Tibial nerve (tissue), 4 donors: ENCODE results near the gene PLOD3.

Experiments
- EP300 ChIP-seq, 2 donors: sonication (generic); formaldehyde crosslinking; IDR thresholded peaks; one replicate each; pipeline ENCODE4 v1.6.1; 2017; ENCODE audit warnings: antibody characterized with exemption in 2 of 2, mild to moderate bottlenecking in 1 of 2
- POLR2A ChIP-seq, 2 donors: fragments of 450-650 bp; IDR thresholded peaks; one replicate each; pipeline ENCODE4 v1.6.1; 2017; ENCODE audit warnings: antibody characterized with exemption in 2 of 2, mild to moderate bottlenecking in 2 of 2, moderate library complexity in 2 of 2
- TF ChIP-seq, protein P1 (sequence below), 5 experiments: fragments of 200-600 bp in 3 of 5; fragments of 450-650 bp in 2 of 5; sonication (generic) in 3 of 5; IDR thresholded peaks; one replicate each; pipeline ENCODE4 v1.5.1; 2016 to 2019; ENCODE audit warnings: antibody characterized with exemption in 5 of 5, mild to moderate bottlenecking in 3 of 5, moderate library complexity in 2 of 5

- no peak for TF ChIP-seq POLR2A (IDR thresholded peaks at IDR 0.05)
- TF ChIP-seq, protein P1, sequence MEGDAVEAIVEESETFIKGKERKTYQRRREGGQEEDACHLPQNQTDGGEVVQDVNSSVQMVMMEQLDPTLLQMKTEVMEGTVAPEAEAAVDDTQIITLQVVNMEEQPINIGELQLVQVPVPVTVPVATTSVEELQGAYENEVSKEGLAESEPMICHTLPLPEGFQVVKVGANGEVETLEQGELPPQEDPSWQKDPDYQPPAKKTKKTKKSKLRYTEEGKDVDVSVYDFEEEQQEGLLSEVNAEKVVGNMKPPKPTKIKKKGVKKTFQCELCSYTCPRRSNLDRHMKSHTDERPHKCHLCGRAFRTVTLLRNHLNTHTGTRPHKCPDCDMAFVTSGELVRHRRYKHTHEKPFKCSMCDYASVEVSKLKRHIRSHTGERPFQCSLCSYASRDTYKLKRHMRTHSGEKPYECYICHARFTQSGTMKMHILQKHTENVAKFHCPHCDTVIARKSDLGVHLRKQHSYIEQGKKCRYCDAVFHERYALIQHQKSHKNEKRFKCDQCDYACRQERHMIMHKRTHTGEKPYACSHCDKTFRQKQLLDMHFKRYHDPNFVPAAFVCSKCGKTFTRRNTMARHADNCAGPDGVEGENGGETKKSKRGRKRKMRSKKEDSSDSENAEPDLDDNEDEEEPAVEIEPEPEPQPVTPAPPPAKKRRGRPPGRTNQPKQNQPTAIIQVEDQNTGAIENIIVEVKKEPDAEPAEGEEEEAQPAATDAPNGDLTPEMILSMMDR (IDR thresholded peaks at IDR 0.05), result no peak
- no peak for TF ChIP-seq EP300 (IDR thresholded peaks at IDR 0.05)
These were observed 18.1 kb upstream of the PLOD3 start for GRCh38 chr7:101235522-101235921.
